Stimulated activated CD4-positive, alpha-beta T cell treated with anti-CD3 and anti-CD28 coated beads, Interleukin-12 subunit alpha, Interleukin-12 subunit beta, amount 100 ng/mL, for 4 hours (primary cell): ENCODE measurements around the gene MATK.

Experiments
- DNase-seq: peaks from one replicate; pipeline ENCODE4 v3.0.0-alpha.2; 2020

Gene MATK

DNA sequence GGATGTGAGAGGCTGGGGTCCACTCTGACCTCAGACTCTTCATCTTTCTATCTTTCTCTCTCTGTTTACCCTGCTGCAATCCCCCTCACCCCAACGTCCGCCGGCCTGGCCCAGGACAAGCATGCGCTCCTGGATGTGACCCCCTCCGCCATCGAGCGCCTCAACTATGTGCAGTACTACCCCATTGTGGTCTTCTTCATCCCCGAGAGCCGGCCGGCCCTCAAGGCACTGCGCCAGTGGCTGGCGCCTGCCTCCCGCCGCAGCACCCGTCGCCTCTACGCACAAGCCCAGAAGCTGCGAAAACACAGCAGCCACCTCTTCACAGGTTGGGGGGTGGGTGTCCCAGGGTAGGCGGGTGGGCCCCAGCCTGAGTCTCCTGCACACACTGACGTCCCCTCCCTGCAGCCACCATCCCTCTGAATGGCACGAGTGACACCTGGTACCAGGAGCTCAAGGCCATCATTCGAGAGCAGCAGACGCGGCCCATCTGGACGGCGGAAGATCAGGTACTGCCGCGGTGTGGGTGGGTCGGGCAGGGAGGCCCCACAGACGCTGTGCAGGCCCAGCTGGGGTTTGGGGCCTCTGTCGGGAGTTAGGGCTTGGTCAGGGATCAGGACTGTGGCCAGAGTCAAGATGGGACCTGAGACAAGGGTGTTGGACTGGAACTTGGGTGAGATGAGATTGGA, 39.7 kb downstream of the MATK start:
- DNase-seq, result no peak

DNA sequence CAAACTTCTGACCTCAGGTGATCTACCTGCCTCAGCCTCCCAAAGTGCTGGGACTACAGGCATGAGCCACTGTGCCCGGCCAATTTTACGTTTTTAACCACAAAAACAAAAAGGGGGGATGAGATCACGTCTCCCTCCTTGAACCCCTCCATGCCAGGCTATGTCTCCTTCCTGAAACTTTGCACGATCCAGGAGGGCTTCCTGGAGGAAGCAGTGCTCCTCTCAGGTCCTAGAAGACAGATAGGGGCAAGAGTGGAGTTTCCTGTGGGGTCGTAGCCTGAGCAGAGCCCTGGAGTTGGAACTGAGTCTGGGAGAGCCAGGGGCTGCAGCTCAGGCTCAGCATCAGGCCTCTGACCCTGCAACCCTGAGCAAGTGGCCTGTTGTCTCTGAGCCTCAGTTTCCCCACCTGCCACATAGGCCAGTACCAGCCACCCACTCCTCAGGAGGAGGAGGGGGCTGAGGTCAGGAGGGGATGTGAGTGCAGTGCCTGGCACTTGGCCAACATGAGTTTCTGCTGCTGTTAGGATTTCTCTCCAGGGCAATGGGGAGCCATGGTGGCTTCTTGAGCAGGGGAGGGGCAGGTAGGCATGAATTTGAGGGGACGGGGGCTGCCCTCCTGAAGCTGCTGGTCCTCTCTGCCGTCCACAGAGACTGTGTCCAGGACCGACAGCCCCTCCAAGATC, 40.7 kb downstream of the MATK start:
- DNase-seq, result no peak

DNA sequence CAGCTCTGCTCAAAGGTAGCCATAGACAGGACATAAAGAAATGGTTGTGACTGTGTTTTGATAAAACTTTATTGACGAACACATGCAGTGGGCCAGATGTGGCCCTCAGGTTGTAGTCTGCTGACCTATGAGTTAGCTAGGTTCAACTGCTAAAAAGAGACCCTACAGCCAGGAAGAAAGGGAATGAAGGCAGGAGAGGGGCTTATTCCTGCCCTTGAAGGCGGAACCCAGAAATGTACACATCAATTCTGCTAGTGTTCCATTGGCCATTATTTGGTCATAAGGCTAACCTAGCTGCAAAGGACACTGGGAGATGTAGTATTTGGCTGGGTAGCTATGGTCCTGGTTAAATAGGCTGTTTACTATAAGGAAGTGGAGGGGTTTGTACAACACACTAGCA, 42.7 kb downstream of the MATK start:
- no peak for DNase-seq

DNA sequence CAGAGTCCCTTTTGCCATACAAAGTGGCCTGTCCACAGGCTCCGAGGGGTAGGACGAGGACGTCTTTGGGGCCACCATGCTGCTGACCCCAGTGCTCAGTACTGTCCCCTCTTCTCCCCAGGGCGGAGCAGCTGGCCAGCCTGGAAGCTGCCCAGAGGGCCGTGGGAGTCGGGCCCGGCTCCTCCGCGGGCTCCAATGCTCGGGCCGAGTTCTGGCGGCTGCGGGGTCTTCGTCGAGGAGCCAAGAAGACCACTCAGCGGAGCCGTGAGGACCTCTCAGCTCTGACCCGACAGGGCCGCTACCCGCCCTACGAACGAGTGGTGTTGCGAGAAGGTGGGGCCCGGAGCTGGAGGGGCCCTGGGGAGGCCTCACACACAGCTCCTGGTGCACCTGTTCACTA, 45.8 kb downstream of the MATK start:
- DNase-seq, result no peak

DNA sequence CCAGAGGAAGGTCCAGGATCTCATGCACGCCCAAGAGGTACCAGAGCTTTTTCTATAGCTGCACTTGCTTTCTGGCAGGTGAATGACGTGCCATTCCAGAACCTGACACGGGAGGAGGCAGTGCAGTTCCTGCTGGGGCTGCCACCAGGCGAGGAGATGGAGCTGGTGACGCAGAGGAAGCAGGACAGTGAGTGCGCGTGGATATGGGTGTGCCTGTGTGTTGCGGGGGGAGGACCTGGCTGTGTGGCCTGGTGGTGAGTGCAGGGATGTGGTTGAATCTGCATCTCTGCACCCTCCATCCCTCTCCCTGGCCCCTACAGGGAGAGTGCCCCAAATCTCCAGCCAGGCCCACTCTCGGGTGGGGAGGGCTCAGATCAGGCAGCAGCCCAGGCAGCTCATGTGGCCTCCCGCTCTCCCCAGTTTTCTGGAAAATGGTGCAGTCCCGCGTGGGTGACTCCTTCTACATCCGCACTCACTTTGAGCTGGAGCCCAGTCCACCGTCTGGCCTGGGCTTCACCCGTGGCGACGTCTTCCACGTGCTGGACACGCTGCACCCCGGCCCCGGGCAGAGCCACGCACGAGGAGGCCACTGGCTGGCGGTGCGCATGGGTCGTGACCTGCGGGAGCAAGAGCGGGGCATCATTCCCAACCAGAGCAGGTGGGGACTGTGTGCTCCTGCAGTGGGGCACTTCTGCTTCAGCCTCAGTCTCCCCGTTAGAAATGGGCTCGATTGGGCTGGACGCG, 47.5 kb downstream of the MATK start:
- no peak for DNase-seq

DNA sequence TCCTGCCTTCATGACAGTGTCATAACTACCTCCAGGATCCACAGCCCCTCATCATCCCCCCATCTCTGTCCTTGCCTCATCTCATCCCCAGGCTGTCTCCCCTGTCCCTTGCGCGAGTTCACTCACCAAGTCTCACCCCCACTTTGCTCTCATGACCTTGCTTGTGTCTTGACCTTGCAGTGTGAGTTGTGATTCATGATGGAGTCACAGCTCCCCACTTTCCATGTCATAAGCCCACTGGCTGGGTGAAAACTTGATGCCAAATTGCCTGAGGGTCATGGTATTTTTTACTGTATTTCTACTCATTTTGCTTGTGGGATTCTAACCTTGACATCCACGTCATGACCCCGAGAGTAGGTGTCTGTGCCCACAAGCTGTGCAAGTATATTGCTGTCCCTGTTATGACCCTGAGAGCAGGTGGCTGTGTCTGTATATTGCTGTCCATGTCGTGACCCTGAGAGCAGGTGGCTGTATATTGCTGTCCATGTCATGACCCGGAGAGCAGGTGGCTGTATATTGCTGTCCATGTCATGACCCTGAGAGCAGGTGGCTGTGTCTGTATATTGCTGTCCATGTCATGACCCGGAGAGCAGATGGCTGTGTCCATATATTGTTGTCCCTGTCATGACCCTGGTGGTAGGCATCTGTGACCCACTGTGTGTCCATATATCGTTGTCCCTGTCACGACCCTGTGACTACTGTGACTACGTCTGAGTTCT, 48.5 kb downstream of the MATK start:
- DNase-seq, result no peak

DNA sequence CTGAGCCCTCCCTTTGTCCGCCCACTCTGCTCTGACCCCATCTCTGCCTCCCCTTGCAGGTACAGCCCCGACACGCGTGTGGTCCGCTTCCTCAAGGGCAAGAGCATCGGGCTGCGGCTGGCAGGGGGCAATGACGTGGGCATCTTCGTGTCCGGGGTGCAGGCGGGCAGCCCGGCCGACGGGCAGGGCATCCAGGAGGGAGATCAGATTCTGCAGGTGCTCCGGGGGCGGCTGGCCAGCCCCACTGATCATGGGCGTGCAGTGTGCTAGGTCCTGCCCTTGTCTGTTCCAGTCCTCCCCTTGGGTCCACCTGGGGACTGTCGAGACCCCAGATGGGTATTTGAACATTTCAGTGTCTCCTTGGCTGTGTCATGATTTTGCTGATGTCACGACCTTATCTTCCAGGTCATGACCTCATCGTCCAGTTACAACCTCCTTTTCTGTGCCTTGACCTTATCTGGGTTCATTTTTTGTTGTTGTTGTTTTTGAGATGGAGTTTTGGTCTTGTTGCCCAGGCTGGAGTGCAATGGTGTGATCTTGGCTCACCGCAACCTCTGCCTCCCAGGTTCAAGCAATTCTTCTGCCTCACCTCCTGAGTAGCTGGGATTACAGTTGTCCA, 50.0 kb downstream of the MATK start:
- DNase-seq, result no peak

DNA sequence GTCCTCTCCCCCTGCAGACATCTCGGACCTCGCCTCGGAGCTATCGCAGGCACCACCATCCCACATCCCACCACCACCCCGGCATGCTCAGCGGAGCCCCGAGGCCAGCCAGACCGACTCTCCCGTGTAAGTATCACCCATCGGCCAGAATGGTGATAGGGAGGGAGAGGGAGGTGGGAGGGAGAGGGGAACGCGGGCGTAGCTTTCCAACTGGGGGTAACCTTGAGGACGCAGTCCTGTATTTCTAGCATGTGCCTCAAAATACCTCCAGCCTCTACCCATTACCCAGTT, 51.9 kb downstream of the MATK start:
- DNase-seq, result no peak

DNA sequence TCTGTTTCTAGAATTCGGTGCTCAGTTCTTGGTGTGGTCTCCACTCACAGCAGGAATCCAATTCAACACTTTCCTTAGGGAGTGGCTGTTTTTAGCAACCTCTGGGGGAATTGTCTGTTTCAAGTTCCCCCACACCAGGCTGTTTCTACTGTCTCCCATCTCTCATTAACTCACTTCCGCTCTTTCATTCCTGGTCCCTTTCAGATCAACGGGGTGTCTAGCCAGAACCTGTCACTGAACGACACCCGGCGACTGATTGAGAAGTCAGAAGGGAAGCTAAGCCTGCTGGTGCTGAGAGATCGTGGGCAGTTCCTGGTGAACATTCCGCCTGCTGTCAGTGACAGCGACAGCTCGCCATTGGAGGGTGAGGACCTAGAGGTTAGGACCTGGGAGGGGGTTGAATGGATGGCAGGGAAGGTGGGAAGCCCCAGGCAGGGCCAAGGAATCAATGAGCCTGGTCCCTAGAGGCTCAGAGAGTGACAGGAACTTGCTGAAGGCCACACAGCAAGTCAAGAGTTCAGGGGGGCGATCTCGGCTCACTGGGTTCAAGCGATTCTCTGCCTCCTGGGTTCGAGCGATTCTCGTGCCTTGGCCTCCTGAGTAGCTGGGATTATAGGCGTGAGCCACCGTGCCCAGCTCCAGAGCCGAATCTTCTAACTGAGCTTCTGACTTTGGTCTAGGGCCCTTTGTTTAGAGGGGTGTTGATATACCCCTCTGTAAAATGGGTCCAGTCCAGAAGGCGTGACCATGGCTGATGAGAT, 52.5 kb downstream of the MATK start:
- DNase-seq, result no peak

DNA sequence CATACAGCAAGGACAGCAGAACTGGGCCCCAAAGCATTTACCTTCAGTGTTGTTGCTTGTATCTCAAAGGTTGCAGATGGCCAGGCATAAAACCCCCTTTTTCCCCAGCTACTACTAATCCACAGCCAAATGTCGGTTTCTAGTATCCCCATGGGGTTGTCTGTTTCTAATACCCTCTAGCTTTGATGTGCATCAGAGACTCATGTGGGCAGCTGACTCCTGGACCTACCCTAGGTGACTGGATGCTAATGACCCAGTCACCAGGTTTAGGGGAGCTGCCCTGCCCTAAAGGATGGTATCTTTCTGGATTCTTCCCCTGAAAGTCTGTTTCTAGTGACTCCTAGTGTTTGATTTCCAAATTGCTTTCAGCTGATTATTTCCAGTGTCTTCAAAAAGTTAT, 54.1 kb downstream of the MATK start:
- DNase-seq, result no peak

DNA sequence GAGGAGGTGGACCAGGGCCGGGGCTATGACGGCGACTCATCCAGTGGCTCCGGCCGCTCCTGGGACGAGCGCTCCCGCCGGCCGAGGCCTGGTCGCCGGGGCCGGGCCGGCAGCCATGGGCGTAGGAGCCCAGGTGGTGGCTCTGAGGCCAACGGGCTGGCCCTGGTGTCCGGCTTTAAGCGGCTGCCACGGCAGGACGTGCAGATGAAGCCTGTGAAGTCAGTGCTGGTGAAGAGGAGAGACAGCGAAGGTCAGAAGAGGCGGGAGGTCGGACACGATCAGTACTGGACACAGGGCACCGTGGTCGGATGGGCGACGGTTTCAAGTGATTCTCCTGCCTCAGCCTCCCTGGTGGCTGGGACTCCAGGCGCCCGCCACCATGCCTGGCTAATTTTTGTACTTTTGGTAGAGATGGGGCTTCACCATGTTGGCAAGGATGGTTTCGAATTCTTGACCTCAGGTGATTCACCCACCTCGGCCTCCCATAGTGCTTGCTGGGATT, 55.7 kb downstream of the MATK start:
- no peak for DNase-seq
